DMS79 (cell line): ENCODE results near the gene TMCO4.
"Not testable (repeated sequence)": the region's sequence is repeated elsewhere in the genome, so short reads cannot be mapped to it uniquely, and the experiment has no call there.

Experiments
- DNase-seq: peaks from one replicate; lab custom pipeline; 2025; lab: John Stamatoyannopoulos, UW

Gene TMCO4

DNA sequence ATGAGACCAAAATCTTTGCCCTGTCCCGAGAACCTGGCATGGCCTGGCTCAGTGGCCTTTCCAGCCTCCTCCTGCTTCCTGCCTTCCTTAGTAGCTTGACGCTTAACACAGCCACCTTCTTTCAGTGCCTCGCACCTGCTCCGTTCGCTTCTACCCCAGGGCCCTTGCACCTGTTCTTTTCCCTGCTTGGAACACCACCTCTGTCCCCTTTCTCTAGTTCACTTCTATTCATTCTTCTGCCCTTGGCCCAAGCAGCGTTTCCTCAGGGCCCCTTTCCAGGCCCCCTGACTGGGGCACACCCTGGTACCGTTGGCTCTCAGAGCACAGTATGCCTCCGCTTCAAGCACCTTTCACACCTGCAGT is 144.0 kb downstream of the TMCO4 start:
- no peak for DNase-seq

DNA sequence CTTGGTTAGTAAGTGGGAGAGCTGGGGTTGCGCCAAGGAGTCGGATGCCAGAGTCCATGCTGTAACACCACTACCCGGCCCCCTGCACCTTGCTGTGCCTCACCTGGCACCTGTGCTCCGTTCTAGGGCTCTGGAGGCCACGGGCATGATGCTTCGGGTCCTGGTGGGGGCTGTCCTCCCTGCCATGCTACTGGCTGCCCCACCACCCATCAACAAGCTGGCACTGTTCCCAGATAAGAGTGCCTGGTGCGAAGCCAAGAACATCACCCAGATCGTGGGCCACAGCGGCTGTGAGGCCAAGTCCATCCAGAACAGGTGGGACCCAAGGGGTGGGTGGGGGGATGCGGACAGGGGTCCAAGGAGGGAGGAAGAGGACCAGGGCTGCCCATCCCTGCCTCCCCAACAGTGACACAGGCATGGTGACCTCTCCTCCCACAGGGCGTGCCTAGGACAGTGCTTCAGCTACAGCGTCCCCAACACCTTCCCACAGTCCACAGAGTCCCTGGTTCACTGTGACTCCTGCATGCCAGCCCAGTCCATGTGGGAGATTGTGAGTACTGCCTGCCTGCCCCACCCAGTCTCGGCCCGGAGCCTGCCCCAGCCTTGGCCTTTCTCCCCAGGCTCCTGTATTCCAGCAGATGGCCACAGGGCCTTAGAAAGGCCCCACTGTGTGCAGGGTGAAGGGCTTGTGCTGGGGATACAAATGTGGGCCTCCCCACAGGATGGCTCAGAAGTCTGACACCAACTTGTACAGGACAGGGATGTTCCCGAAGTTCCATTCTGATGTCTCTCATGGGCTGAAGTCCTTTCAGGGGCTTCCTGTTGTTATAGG is 144.6 kb downstream of the TMCO4 start:
- DNase-seq: peak; percentile 79

DNA sequence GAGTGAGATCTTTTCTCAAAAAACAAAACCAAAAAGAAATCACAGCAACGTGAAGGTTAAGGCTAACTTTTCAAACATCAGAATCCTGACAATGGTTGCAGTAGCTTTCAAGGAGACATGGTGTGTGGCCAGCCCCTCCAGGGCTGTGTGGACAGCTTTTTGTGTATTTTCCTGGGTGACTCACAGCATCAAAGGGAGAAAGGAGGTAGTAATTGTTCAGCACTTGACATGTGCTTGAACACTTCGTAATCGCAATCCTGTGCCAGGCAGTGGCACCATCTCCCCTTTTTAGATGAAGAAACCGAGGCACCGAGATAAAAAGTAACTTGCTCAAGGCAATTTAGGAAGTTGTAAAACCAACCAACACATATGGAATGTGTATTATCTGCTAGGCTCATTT is 145.3 kb downstream of the TMCO4 start:
- no peak for DNase-seq

DNA sequence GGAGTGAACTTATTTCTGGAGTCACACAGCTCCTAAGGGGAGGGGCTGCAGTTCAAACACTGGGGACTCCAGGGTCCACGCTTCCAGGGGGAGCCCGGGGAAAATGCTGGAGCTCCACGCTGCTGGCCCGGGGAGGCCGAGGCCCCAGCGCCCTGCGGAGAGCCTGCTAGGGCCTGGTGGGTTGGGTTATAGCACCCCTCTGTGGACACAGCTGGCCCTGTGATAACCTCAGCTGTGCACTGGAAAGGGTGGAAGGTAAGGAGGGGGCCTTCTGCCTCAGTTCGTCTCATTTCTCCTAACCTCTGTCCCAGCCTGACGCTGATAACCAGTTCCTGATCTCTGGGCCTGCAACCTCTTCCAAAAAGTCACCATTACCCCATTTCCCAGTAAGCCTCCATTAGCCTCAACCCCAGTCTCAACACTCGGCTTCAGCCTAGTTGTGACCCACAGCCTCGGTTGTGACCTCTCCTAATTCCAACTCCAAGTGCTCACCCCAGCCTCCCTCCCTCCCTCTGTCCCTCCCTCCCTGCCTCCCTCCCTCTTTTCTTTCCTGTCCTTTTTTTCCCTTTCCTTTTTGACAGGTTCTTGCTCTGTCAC is 148.5 kb downstream of the TMCO4 start:
- DNase-seq: peak; percentile 23

DNA sequence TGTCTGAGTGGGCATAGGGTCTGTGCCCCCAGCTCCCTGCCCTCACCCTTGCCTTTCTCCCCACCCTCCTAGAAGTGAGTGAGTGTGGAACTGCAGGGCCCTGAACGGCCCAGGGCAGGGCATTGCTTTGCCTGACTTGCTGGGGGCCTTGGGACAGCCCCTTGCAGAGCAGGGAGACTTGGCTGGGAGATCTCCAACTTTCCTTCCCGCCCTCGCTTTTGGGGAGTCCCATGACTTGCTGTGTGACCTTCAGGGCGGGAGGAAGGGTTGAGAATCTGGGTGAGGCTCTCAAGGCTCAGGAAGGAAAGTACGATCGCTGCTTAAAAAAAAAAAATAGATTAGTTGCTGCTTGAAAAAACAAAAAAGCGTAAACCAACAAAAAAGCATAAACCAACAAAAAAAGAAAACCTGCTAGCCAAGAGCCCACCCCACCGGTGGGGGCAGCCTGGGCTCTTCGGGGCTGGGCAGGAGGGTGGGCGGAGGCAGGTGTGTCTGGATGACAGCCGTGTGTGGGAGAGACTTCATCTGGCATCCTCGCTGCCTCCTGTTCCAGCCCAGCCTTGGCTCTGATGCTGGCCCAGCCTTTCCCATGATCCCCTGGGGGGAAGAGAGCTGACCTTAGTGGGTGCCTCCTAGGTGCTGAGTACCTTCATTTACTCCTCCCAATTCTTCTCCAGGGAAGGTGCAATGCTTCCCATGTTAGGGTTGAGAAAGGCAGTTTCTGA is 149.1 kb downstream of the TMCO4 start:
- no peak for DNase-seq

DNA sequence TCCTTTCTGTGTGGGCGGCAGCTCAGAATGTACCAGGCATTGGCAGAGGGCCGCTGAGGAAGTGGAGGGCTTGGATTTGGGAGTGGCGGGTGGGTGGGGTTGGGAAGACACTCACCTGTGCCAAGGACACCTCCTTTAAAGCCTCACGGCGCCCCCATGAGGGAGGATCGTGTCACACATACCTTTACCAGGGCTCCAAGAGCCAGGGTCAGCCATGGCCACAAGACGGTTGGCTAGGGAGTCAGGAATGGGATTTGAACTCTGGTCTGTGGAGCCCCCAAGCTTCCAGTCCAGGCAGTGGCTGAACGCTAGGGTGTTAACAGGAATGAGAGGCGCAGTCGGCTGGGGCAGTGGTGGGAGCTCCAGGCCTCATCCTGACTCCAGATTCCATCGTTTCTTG is 151.0 kb downstream of the TMCO4 start:
- DNase-seq: no peak

DNA sequence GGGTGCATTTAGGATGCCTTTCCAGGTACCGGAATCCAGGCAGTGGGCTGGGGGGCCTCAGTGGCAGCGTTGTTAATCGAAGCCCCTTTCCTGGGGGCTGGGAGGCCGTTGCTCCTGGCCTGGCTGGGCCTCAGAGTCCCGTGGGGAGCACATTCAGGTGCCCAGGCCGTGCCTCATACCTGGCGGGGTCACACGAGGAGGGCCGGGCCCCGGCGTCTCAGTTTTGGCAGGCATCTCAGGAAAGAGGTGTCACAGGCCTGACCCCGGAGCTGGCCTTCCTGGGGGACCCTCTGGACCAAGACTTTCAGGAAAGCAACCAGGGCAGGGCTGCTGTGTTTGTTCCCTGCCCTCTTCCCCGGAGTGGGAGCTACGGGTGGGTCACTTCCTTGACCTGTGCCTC is 151.5 kb downstream of the TMCO4 start:
- DNase-seq: no peak

DNA sequence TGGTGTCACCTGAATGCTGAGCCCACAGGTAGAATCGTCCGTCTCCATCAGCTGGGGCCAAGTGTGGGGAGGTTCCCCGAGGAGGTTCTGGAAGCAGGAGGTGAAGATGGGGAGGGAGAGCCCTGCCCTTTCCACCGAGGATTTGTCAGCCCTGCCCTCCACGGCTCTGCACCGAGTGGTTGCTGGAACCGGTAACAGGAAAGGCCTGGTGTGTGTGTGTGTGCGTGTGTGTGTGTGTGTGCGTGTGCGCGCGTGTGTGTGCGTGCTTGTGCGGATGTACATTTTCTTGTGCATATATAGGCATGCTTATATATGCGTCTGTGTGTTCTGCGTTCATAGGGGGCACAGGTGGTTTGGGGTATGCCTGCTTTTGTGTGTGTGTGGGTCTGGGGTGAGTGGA is 152.1 kb downstream of the TMCO4 start:
- DNase-seq: no peak

DNA sequence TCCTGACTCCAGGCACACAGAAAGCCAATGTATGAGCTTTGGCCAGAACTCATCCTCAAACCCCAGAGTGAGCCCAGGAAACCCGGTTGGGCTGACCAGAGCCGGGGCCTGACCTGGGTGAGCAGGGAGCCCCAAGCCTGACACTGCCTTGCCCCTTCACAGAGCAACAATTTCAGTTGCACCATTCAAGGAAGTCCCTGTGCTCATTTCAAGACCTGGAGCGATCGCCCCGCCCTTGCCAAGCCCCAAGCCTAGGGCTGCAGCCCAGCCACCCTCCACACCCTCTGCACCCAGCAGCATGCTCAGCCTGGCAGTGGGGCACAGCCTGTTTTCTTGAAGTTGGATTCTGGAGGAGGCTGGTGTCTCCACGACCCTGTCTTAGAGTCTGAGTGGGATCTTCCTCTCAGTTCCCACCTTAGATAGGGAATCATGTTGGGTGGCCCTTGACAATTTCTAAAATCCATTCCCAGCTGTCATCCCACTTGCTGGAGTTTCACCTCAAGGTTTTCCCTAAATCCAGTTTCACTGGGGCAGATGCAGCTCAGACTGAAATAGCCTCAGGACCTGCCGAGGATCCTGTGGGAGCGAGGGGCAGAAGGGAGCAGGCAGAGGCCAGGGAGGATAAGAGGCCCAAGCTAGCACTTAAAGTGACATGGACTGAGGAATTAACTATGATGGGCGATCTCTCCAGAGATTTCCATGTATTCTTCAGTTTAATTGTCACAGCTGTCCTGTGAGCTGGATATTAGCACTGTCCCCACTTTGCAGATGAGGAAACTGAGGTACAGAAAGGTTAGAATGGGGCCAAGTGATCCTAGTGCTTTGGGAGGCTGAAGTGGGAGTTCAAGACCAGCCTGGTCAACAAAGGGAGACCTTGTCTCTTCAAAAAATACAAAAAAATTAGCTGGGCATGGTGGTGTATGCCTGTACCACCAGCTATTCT is 153.1 kb downstream of the TMCO4 start:
- DNase-seq: no peak

DNA sequence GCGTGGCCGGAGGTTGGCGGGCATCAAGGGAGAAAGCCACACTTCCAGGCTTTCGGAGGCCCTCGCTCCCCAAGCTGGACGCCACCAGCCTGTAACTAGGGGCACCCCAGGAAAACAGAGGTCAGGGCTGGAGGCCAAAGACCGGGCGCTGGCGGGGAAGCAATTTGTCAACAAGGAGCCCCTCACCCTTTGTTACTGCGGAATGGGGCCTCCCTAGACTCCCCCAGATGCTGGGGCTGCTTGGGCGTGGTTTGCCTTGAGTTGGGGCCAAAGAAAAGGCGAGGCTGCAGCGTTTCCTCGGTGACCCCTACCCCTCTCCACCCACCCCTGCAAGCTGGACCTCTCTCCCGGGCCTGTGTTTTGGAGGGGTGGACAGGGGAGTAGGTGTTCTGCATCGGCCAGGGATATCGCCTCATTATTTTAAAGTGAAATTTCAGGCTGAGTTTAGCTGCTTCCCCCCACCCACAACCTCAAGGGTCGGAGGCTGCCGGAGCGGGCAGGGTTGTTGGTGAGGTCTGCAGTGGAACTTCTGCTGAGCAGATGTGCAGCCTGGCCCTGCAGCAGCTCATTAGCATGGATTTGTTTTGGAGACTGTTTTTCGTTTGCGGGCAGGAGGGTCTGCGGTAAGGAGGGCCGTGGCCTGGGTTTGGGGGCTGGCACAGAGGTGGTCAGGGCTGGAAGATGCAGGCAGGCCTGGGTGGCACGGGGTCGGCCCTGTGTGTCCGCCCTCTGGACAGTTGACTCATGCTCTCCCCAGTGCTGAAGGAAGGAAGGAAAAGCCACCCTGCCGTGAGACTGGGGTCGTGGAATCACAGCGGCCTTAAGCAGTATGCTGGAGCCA is 154.1 kb downstream of the TMCO4 start:
- no peak for DNase-seq

DNA sequence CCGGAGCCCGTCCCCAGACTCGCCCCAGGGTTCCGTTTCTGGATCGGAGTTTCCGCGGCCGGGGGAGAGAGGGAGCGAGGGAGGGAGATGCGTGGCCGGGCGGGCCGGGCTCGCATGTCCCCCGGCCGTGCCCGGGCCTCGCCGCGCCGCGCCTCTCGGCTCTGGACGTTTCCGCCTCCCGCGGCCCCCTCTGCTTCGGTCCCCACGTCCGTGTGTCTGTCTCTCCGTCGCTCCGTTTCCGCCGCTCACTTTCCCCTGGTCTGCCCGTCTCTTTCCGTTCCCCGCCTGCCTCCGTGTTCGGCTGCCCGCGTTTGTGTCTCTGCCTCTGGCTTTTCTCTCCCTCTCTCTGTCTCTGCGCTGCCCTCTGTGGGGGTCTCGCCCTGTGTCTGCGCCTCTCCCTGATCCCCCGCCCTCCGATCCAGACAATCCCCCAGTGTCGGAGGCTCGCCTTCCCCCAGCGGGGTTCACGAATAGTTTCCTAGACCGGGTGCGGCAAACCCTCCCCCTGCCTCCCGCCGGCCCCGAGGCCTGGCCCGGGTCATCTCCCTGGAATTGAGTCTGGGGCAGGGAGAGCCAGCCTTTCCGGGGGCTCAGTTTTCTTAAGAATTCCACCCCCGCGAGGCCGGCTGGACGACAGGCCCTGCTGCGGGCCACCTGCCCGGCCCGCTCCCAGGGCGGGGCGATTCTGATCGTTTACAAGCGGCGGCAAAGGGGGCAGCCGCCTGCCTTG is 154.9 kb downstream of the TMCO4 start:
- no peak for DNase-seq

DNA sequence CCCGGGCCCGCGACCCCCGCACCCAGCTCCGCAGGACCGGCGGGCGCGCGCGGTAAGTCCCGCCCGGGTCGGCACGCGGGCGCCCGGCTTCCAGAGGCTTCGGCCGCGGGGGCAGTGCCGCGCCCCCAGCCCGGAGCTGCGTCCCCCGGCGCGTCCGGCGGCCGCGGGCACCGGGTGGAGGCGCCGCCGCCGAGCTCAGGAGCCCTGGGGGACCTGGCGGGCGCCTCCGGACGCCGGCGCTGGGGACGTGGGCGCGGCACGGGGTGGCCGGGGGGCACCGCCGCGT is 155.4 kb downstream of the TMCO4 start:
- no peak for DNase-seq

DNA sequence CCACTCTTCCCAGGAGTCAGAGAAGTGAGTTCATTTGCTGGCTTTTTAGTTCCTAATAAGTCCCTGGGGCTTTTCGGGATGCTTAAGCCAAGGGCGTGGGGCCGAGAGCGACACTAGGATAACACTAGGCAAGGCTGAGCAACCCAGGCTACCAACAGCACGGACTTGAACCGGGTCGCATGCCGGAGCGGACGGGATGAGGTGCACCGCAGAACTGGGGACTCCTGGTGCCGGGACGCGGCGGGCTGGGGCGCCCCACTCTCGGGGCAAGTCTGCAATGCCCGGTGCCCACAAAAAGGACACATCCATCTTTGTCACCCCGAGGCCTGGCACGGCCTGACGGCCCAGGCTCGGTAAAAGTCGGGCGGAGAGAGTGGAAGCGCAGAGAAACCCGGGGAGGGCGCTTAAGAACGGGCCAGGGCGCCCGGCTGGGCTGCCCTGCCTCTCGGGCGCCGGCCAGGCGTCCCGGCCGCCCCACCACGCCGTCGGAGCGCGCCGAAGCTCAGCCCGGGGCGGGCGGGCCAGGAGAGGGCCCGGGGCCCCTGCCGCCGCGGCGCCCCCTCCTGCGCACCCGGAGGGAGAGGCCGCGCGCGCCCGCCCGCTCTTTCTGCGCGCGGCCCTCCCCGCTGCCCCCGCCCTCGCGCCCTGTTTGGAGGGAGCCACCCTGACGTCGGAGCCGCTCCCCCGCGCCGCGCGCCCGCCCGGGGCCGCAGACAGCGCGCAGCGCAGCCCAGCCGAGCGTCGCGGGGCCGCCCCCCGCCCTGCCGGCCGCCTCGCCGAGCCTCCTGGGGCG is 155.9 kb downstream of the TMCO4 start, which contains the start of gene NBL1:
Gene NBL1 (plus strand): TSS at position 710 of the 793 bp plus-strand sequence. CDS start 10,720 bp downstream, outside the sequence.
- DNase-seq: no peak

DNA sequence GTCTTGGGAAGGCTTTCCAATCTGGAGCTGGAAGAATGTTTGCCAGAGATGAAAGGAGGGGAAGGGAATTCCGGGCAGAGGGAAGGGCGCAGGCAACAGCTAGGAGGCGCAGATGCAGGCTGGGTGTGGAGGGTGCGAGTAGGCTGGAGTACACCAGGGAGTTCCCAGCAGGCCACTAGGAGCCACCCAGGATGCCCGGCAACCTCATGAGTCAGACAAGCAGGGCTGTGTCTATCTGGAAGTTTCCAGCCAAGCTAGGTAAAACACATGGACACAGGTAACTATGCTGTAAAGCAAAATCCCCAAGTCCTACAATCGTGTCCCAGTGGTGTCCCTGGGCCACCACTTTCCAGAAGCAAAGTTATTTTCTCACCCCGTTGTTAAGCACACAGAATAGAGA is 156.6 kb downstream of the TMCO4 start:
- no peak for DNase-seq

DNA sequence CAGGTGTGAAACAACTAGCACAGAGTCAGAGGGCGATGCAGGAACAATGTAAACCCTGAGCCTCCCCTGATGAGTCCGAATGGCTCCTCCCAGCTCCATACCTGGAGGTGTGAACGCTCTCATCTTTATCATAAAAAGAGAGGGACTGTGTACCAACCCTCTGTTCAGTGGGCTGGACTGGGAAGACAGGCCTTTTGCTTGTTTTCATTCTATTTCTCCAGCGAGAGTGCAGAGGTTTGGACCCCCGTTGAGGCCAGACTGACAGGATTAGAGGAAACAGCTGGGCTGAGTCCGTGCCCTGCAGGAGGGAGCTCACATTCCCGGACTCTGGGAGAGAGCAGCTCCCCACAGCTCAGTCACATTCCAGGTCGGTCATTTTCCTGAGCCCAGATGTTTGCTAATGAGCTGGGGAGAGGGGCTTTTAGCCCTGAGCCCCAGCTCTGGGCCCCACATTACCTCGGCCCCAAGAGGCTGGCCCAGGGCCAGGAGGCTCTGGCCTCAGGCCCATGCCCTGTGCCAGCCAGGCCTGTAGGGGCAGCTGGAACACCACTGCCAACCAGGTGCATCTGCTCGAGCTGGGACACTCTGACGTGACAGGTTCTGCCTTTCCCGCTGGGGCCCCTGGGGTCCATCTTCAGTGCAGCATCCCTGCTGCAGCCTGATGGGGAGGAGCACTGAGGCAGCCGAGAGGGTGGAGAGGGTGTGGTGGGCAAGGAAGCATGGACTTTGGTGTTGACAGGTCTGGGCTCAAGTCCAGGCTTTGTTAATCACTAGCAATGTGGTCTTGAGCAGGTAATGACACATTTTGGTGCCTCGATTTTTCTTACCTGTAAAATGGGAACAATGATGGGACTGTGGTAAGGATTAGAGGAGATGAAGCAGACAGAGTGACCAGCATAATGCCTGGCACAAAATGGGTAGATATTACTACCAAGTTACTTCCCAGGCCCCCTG is 159.1 kb downstream of the TMCO4 start:
- DNase-seq: peak; percentile 57

DNA sequence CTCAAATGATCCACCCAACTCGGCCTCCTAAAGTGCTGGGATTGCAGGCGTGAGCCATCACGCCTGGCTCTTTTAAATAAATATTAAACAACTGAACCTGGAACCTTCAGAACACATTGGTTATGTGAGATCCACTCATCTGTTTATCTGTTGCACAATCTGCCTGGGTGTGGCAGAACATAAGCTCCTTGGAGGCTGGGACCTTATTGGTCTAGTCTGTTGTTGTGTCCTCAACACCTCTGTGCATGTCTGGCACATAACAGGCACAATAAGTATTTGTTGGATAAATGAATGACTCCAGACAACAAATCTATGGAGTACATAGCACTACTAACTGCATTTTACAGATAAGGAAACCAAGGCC is 159.7 kb downstream of the TMCO4 start:
- DNase-seq: no peak

DNA sequence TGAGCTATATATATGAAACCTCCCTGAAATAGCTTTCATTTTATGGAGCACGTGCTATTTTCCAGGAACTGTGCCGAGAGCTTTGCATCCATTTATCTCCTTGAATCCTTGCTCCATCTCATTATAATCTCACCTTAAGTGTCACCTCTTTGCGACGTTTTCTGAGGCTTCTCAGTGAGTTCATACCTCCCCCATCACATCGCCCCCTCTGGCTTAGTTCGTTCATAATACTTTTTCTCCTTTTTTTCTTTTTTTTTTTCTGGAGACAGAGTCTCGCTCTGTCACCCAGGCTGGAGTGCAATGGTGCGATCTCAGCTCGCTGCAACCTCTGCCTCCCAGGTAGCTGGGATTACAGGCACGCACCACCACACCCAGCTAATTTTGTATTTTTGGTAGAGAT is 160.5 kb downstream of the TMCO4 start:
- DNase-seq: not testable (repeated sequence)

DNA sequence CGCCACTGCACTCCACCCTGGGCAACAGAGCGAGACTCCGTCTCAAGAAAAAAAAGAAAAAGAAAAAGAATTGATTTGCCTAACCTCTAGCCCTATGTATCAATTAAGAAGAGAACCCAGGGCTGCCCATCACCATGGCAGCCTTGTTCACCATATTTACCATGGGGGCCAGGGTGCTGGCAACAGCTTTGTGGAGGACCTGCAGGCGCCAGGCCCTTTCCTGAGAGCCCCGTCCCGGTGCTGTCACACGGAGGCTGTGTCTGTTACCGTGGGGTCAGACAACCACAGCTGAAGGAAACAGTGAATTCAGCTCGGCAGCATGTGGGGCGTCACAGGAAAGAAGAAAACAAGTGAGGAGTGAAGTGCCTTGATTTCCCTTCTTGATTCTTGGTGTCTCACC is 162.1 kb downstream of the TMCO4 start:
- no peak for DNase-seq

DNA sequence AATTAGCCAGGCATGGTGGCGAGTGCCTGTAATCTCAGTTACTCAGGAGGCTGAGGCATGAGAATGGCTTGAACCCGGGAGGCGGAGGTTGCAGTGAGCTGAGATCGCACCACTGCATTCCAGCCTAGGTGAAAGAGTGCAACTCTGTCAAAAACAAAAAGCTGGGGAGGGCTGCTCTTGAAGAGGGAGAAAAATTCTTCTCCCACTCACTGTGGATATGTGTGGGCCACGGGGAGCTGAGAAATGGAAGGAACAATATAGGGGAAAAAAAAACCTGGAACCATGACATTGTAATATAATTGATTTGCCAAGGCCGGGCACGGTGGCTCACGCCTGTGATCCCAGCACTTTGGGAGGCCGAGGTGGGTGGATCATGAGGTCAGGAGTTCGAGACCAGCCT is 163.0 kb downstream of the TMCO4 start:
- DNase-seq: not testable (repeated sequence)
